ENCODE results near the gene PAX3. TPM values are rescaled to one million over a fixed set of nuclear protein-coding genes. Genes with fewer than 3 reads are reported as not detected.

Gene PAX3
- total RNA-seq, 4 donors from 2014 or later: 2.7 to 4.5 (median 3.6) TPM

DNA sequence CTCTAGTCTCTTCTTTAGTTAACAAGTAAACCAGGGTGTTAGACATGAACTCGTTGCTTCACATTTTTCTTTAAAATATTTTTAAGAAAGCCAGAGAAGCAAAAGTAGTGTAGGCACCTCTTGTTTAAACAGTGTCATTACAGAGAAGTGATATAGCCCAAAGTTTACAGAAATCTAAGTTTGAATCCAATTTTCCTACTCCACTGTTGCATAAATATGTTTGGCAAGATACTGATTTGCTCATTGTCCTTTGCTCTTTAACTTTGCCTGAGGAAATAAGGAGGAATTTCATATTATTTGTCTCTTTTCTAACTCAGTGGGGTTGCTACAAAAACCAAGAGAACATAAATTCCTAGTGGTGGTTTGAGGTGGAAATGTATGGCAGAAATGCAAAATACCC is 81.1 kb downstream of the PAX3 start:
- in situ Hi-C loops (cut with MboI; ENCODE audit: low sequenced_read_pairs in 4 of 4) (no loop called here), intact Hi-C loops (cut with DNase I; ENCODE audit: low total_unique reads) (no loop called here)
- no peak for ATAC-seq

DNA sequence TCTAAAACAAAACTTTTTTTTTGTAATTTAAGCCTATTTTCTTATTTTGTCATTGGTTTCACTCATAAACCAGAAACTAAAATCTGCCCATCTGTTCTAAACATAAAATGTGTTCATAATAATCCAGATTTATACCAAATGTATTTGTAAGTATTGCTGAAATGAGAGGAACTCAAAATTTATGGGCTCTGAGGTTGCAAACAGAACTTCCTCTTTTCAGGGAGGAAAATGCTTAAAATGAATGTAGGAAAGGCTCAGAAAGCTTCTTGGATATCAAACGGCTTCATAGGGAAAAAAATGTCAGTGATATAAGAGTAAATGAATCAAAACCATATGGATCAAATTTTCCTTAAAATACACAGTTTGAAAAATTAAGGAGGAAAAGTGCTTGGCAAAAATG is 83.9 kb downstream of the PAX3 start:
- TF ChIP-seq, protein P1, sequence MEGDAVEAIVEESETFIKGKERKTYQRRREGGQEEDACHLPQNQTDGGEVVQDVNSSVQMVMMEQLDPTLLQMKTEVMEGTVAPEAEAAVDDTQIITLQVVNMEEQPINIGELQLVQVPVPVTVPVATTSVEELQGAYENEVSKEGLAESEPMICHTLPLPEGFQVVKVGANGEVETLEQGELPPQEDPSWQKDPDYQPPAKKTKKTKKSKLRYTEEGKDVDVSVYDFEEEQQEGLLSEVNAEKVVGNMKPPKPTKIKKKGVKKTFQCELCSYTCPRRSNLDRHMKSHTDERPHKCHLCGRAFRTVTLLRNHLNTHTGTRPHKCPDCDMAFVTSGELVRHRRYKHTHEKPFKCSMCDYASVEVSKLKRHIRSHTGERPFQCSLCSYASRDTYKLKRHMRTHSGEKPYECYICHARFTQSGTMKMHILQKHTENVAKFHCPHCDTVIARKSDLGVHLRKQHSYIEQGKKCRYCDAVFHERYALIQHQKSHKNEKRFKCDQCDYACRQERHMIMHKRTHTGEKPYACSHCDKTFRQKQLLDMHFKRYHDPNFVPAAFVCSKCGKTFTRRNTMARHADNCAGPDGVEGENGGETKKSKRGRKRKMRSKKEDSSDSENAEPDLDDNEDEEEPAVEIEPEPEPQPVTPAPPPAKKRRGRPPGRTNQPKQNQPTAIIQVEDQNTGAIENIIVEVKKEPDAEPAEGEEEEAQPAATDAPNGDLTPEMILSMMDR (IDR thresholded peaks at IDR 0.05 in 4 of 5, conservative IDR thresholded peaks at IDR 0.05 in 1 of 5): no peak
- no peak for TF ChIP-seq POLR2A (IDR thresholded peaks at IDR 0.05)
- no peaks in the 10 kb centered on the region for H3K4me1 ChIP-seq
- H3K27ac ChIP-seq: no peak overlapping the region
- intact Hi-C loops (cut with DNase I; ENCODE audit: low total_unique reads): no loop called here
- ATAC-seq: no peak
- in situ Hi-C loops (cut with MboI; ENCODE audit: low sequenced_read_pairs in 4 of 4): no loop called here
- no peaks in the 10 kb centered on the region for H3K27me3 ChIP-seq
- no peak for DNase-seq
- H3K36me3 ChIP-seq: no peaks in the 10 kb centered on the region
- no peaks in the 10 kb centered on the region for H3K9me3 ChIP-seq
- H3K4me3 ChIP-seq: no peak overlapping the region

More for the DNA sequence above, 81.1 kb downstream of the PAX3 start:
- Histone ChIP-seq H3K27ac (no peak overlapping the region), H3K4me3 (no peak overlapping the region), H3K36me3 (no peaks in the 10 kb centered on the region), H3K9me3 (no peaks in the 10 kb centered on the region), H3K27me3 (no peaks in the 10 kb centered on the region), H3K4me1 (no peaks in the 10 kb centered on the region)
- no peak for TF ChIP-seq POLR2A (IDR thresholded peaks at IDR 0.05)
- TF ChIP-seq, protein P1 (IDR thresholded peaks at IDR 0.05 in 4 of 5, conservative IDR thresholded peaks at IDR 0.05 in 1 of 5): no peak
- no peak for DNase-seq

DNA sequence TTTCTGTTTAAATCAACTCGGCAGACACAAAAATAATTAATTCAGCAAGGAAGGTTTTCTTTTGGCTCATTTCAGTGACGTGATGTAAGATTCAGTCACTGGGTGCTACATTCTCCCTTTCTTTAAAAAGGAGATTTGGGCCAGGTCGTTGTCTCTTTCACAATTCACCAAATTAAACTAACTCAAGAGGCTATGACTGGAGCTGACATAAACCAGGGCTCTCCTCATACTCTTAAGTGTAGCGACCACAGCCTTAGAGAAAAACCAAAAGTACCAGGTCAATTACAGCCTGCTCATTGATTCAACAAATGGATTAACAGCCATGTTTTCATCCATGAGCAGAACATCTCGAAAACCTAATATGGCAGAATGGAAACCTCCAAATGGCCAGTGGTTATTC is 85.7 kb downstream of the PAX3 start:
- in situ Hi-C loops (cut with MboI; ENCODE audit: low sequenced_read_pairs in 4 of 4): no loop called here
- DNase-seq: no peak
- no peak for ATAC-seq

DNA sequence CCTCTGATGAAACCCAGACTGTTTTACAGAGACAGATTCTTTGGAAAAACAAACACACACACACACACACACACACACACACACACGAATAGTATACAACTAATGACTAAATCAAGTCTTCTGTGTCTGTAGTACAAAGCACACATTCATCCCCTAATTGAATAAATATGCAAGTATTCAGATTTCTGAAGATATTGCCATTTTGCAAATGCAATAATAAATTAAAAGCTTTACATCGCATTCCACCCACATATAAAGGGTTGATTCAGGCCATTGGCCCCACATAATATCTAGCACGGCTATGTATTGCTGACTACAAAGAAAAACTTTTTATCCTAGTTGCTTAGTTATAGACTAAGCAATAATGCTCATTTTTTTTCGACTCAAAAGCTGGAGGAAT is 86.2 kb downstream of the PAX3 start:
- no peak overlapping the region for H3K4me3 ChIP-seq
- H3K27me3 ChIP-seq: no peaks in the 10 kb centered on the region
- TF ChIP-seq, protein P1 (IDR thresholded peaks at IDR 0.05 in 4 of 5, conservative IDR thresholded peaks at IDR 0.05 in 1 of 5): no peak
- no peak for TF ChIP-seq POLR2A (IDR thresholded peaks at IDR 0.05)
- H3K9me3 ChIP-seq: no peaks in the 10 kb centered on the region
- H3K36me3 ChIP-seq: no peaks in the 10 kb centered on the region
- no peak for DNase-seq
- in situ Hi-C loops (cut with MboI; ENCODE audit: low sequenced_read_pairs in 4 of 4) (no loop called here), intact Hi-C loops (cut with DNase I; ENCODE audit: low total_unique reads) (no loop called here)
- no peak for ATAC-seq
- no peak overlapping the region for H3K27ac ChIP-seq
- no peaks in the 10 kb centered on the region for H3K4me1 ChIP-seq

More for the DNA sequence above, 85.7 kb downstream of the PAX3 start:
- H3K36me3 ChIP-seq: no peaks in the 10 kb centered on the region
- intact Hi-C loops (cut with DNase I; ENCODE audit: low total_unique reads): no loop called here
- TF ChIP-seq POLR2A (IDR thresholded peaks at IDR 0.05): no peak
- TF ChIP-seq, protein P1 (IDR thresholded peaks at IDR 0.05 in 4 of 5, conservative IDR thresholded peaks at IDR 0.05 in 1 of 5): no peak
- H3K27ac ChIP-seq: no peak overlapping the region
- H3K4me3 ChIP-seq: no peak overlapping the region
- H3K27me3 ChIP-seq: no peaks in the 10 kb centered on the region
- no peaks in the 10 kb centered on the region for H3K4me1 ChIP-seq
- no peaks in the 10 kb centered on the region for H3K9me3 ChIP-seq

DNA sequence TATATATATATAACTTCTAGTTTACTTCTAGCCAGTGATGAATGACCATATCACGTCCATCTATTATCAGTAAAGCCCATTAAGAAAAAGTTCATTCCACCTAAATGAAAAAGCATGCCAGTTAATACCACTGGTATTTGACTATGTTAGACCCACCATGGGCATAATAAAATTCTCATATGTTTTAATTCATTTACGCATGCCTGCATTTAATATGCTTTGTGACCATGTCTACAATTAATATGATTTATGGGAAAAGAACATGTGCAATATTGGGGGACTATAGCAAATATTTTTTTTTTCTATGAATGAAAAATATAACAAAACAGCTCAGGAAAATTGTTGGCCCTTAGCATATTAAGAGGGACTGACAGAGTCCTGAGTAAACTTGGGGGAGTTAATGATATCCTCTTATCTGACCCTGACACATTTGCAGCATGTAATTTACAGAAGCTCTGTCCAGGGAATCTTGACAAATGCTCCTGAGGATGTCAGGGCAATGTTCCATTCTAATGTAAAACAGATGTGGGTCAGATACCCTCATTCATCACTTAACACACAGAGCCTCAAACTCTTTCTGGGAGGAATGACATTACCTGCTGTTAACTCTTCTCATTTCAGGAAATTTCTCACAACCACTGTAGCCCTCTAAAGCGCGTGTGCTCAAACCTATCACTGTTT is 90.6 kb downstream of the PAX3 start:
- Histone ChIP-seq H3K4me1 (no peaks in the 10 kb centered on the region), H3K4me3 (no peak overlapping the region), H3K9me3 (no peaks in the 10 kb centered on the region), H3K36me3 (no peaks in the 10 kb centered on the region), H3K27me3 (no peaks in the 10 kb centered on the region), H3K27ac (no peak overlapping the region)
- TF ChIP-seq, protein P1 (IDR thresholded peaks at IDR 0.05 in 4 of 5, conservative IDR thresholded peaks at IDR 0.05 in 1 of 5): no peak
- TF ChIP-seq POLR2A (IDR thresholded peaks at IDR 0.05): no peak
- in situ Hi-C loops (cut with MboI; ENCODE audit: low sequenced_read_pairs in 4 of 4) (no loop called here), intact Hi-C loops (cut with DNase I; ENCODE audit: low total_unique reads) (no loop called here)
- DNase-seq: no peak
- ATAC-seq: no peak
